ENCODE results near the gene CEP112. TPM values are rescaled to one million over a fixed set of nuclear protein-coding genes. Genes with fewer than 3 reads are reported as not detected.

Gene CEP112
- total and polyA plus RNA-seq, 2 donors (not counting 3 experiments of a cell fraction or from before 2014, with no cell fraction given): 1.5 to 25.3 TPM

DNA sequence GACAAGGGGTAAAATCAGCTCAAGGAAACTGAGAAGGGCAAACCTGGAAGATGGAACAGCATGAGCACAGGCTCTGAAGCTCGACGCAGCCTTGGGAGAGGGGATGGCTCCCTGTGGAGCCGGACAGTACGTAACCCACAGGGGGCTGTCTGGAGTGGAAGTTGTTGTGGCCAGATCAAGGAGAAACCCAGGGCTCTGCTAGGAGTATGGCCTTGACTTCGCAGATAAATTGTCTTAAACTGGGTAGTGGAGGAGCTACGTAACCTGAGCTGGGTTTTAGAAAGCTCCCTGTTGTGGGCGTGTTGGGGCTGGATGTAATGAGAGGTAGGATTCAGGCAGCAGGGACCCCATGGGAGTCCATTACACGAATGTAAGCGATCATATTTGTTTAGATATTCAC lies 605.0 kb downstream of the CEP112 start:
- H3K27ac ChIP-seq (ENCODE audit: insufficient read depth, low read depth, low read length): no peak overlapping the region
- no peaks in the 10 kb centered on the region for H3K27me3 ChIP-seq (ENCODE audit: control insufficient read depth in 2 of 2, insufficient read depth in 2 of 2, low read length in 2 of 2)
- FAIRE-seq: no peak
- no peak overlapping the region for H2AFZ ChIP-seq (ENCODE audit: low read depth, low read length)
- H3K4me2 ChIP-seq (ENCODE audit: insufficient read depth, low read length): no peak overlapping the region
- CTCF ChIA-PET: interaction anchor here (0.9 to 1.3 kb wide), 2 partner anchors 17 to 208 kb away, joined by 3 read pairs; no protein-coding TSS in a partner anchor
- POLR2A ChIA-PET: no interaction called here
- no TSS peak for BruUV-seq (replicated peaks)
- H3K9me3 ChIP-seq (replicated peaks; ENCODE audit: control insufficient read depth, insufficient read depth, low read length): no peaks in the 10 kb centered on the region
- no peaks in the 10 kb centered on the region for H3K9me1 ChIP-seq (replicated peaks; ENCODE audit: control insufficient read depth, extremely low read depth, insufficient read depth, low read length)
- TF ChIP-seq FOS (IDR thresholded peaks at IDR 0.05; ENCODE audit: borderline replicate concordance, insufficient read depth, low read length): no peak
- no peak for TF ChIP-seq EZH2 (IDR thresholded peaks at IDR 0.05; ENCODE audit: borderline replicate concordance, low read depth, low read length, severe bottlenecking)
- TF ChIP-seq POLR2AphosphoS5 (IDR thresholded peaks at IDR 0.05; ENCODE audit: insufficient read depth, low read depth, low read length): no peak
- TF ChIP-seq, protein P1, sequence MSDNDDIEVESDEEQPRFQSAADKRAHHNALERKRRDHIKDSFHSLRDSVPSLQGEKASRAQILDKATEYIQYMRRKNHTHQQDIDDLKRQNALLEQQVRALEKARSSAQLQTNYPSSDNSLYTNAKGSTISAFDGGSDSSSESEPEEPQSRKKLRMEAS (IDR thresholded peaks at IDR 0.05; ENCODE audit: insufficient read depth, insufficient read length): no peak
- no peak for TF ChIP-seq JUN (IDR thresholded peaks at IDR 0.05; ENCODE audit: borderline replicate concordance, insufficient read depth, insufficient read length, low read depth)
- TF ChIP-seq, protein P2, sequence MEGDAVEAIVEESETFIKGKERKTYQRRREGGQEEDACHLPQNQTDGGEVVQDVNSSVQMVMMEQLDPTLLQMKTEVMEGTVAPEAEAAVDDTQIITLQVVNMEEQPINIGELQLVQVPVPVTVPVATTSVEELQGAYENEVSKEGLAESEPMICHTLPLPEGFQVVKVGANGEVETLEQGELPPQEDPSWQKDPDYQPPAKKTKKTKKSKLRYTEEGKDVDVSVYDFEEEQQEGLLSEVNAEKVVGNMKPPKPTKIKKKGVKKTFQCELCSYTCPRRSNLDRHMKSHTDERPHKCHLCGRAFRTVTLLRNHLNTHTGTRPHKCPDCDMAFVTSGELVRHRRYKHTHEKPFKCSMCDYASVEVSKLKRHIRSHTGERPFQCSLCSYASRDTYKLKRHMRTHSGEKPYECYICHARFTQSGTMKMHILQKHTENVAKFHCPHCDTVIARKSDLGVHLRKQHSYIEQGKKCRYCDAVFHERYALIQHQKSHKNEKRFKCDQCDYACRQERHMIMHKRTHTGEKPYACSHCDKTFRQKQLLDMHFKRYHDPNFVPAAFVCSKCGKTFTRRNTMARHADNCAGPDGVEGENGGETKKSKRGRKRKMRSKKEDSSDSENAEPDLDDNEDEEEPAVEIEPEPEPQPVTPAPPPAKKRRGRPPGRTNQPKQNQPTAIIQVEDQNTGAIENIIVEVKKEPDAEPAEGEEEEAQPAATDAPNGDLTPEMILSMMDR (IDR thresholded peaks at IDR 0.05; ENCODE audit: extremely low read depth in 1 of 2, insufficient read depth in 1 of 2, low read depth in 1 of 2, low read length in 2 of 2): no peak
- TF ChIP-seq MYC (IDR thresholded peaks at IDR 0.05; ENCODE audit: low read depth, low read length): no peak
- no peak for TF ChIP-seq GATA2 (IDR thresholded peaks at IDR 0.05; ENCODE audit: insufficient read depth, insufficient read length, low read depth, low read length)
- TF ChIP-seq POLR2A (IDR thresholded peaks at IDR 0.05; ENCODE audit: low read depth, low read length): no peak
- H3K4me1 ChIP-seq (ENCODE audit: control insufficient read depth, extremely low read depth, insufficient read depth, low read length): no peaks in the 10 kb centered on the region
- no peak overlapping the region for H3K9ac ChIP-seq (replicated peaks; ENCODE audit: extremely low read depth, insufficient read depth, low read length)
- dilution Hi-C loops (cut with MboI; ENCODE audit: extremely low pct_ligation_motif_present, low sequenced_read_pairs): no loop called here
- H3K79me2 ChIP-seq (ENCODE audit: control insufficient read depth, insufficient read depth, low read length): no peaks in the 10 kb centered on the region
- no peaks in the 10 kb centered on the region for H3K36me3 ChIP-seq (ENCODE audit: control insufficient read depth in 2 of 2, extremely low read depth in 1 of 2, insufficient read depth in 2 of 2, low read length in 2 of 2)
- H3K4me3 ChIP-seq (replicated peaks in 1 of 3; ENCODE audit: insufficient read depth in 1 of 3, low read depth in 1 of 3, low read length in 3 of 3): no peak overlapping the region
- DNase-seq (ENCODE audit: low read depth, low spot score): no peak
- no peaks in the 10 kb centered on the region for H4K20me1 ChIP-seq (replicated peaks; ENCODE audit: control insufficient read depth, extremely low read depth, insufficient read depth, low read length)
- intact Hi-C loops (cut with micrococcal nuclease): no loop called here

Other genes starting within 250 kb of the CEP112 start
- gene APOH, start 37.3 kb upstream of the CEP112 start, total RNA-seq: not detected in 2 replicates
- gene APOH, start 37.3 kb upstream of the CEP112 start, polyA plus RNA-seq: not detected in 2 replicates
- gene PRKCA, start 110.5 kb upstream of the CEP112 start, total RNA-seq: 27.3 and 34.2 TPM in 2 replicates
- gene PRKCA, start 110.5 kb upstream of the CEP112 start, polyA plus RNA-seq: 5.8 and 7.5 TPM in 2 replicates

Data from endothelial cell of umbilical vein (primary cell).